ENCODE results near the gene CNTN4. TPM values are rescaled to one million over a fixed set of nuclear protein-coding genes. Genes with fewer than 3 reads are reported as not detected.

CNTN4 gene
- total RNA-seq, 4 donors from 2014 or later, result 6.6 to 10.7 (median 9.7) TPM

GRCh38 chr3:2771741-2772140 is 673.1 kb downstream of the CNTN4 start:
- Histone ChIP-seq H3K4me1 (peaks cover 0 to 12% (median 4%) of the 10 kb centered on the region in 4 donors), H3K27ac (replicated peaks in 1 of 4) (no peak overlapping the region), H3K4me3 (no peak overlapping the region), H3K9me3 (no peaks in the 10 kb centered on the region), H3K27me3 (no peaks in the 10 kb centered on the region), H3K36me3 (no peaks in the 10 kb centered on the region)
- WGBS, result 73% methylated on average over 5 of the region's 5 CpGs
- intact Hi-C loops (cut with DNase I), result no loop called here
- DNase-seq (ENCODE audit: extremely low spot score), result no peak
- TF ChIP-seq POLR2AphosphoS5 (IDR thresholded peaks at IDR 0.05) (no peak), CTCF (IDR thresholded peaks at IDR 0.05) (no peak), EP300 (IDR thresholded peaks at IDR 0.05) (no peak), POLR2A (IDR thresholded peaks at IDR 0.05; ENCODE audit: low read depth) (no peak)

DNA sequence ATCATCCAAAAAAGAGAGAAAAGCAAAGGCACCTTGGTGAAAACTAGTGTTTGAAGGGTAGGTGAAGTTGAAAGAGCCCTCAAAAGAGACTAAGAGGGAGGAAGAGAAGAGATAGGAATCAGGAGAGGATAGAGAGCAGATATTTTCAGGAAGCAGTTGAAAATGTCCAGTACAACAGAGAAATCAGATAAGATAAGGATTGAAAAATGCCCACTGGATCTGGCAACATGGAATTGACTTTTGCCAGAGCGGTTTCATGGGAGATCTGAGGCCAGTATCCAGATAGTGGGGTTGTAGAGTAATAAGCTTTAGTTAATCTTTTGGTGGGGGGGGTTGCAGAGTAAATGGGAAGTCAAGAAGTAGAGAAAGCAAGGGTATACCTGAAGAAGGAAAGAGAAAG is 674.1 kb downstream of the CNTN4 start:
- no peak for TF ChIP-seq CTCF (IDR thresholded peaks at IDR 0.05)
- TF ChIP-seq EP300 (IDR thresholded peaks at IDR 0.05), result no peak
- TF ChIP-seq POLR2AphosphoS5 (IDR thresholded peaks at IDR 0.05), result no peak
- no peak for TF ChIP-seq POLR2A (IDR thresholded peaks at IDR 0.05; ENCODE audit: low read depth)
- no peaks in the 10 kb centered on the region for H3K27me3 ChIP-seq
- intact Hi-C loops (cut with DNase I), result no loop called here
- H3K36me3 ChIP-seq, result no peaks in the 10 kb centered on the region
- no peak overlapping the region for H3K4me3 ChIP-seq
- DNase-seq (ENCODE audit: extremely low spot score), result no peak
- no peak overlapping the region for H3K27ac ChIP-seq (replicated peaks in 1 of 4)
- WGBS, result 89% methylated on average over 1 of the region's 1 CpG
- no peaks in the 10 kb centered on the region for H3K9me3 ChIP-seq
- peaks cover 0 to 12% (median 4%) of the 10 kb centered on the region in 4 donors for H3K4me1 ChIP-seq

GRCh38 chr3:2774481-2775249 is 676.0 kb downstream of the CNTN4 start:
- WGBS, result 36% methylated on average over 5 of the region's 5 CpGs

GRCh38 chr3:2783261-2783660 is 684.6 kb downstream of the CNTN4 start:
- TF ChIP-seq POLR2A (IDR thresholded peaks at IDR 0.05; ENCODE audit: low read depth), result no peak
- TF ChIP-seq CTCF (IDR thresholded peaks at IDR 0.05), result no peak
- TF ChIP-seq EP300 (IDR thresholded peaks at IDR 0.05), result no peak
- no peak for TF ChIP-seq POLR2AphosphoS5 (IDR thresholded peaks at IDR 0.05)
- Histone ChIP-seq H3K27me3 (no peaks in the 10 kb centered on the region), H3K4me3 (no peak overlapping the region), H3K4me1 (no peaks in the 10 kb centered on the region), H3K9me3 (no peaks in the 10 kb centered on the region), H3K27ac (replicated peaks in 1 of 4) (no peak overlapping the region), H3K36me3 (no peaks in the 10 kb centered on the region)
- 68% methylated on average over 2 of the region's 2 CpGs for WGBS
- DNase-seq (ENCODE audit: extremely low spot score), result no peak
- intact Hi-C loops (cut with DNase I), result no loop called here

More at GRCh38 chr3:2774481-2775249, 676.0 kb downstream of the CNTN4 start:
- Histone ChIP-seq H3K36me3 (no peaks in the 10 kb centered on the region), H3K4me1 (peaks cover 0 to 12% (median 4%) of the 10 kb centered on the region in 4 donors), H3K27me3 (no peaks in the 10 kb centered on the region), H3K4me3 (no peak overlapping the region), H3K27ac (replicated peaks in 1 of 4) (no peak overlapping the region), H3K9me3 (no peaks in the 10 kb centered on the region)
- intact Hi-C loops (cut with DNase I), result no loop called here
- TF ChIP-seq CTCF (IDR thresholded peaks at IDR 0.05), result no peak
- no peak for TF ChIP-seq POLR2AphosphoS5 (IDR thresholded peaks at IDR 0.05)
- TF ChIP-seq EP300 (IDR thresholded peaks at IDR 0.05), result no peak
- TF ChIP-seq POLR2A (IDR thresholded peaks at IDR 0.05; ENCODE audit: low read depth), result no peak
- DNase-seq (ENCODE audit: extremely low spot score), result no peak
